GM21423 (cell line): ENCODE measurements around the gene ADRM1.

Source experiments
- ATAC-seq: cut with Tn5 transposase; IDR thresholded peaks from one replicate; pipeline ENCODE4 v1.9.1; 2021; ENCODE audit warnings: mild to moderate bottlenecking, moderate library complexity; ENCODE audit not compliant: unreplicated experiment

The ADRM1 gene

GRCh38 chr20:62323146-62323979 lies 20.6 kb downstream of the ADRM1 start:
- ATAC-seq, result no peak

GRCh38 chr20:62323980-62324906 lies 21.4 kb downstream of the ADRM1 start:
- ATAC-seq, result no peak

DNA sequence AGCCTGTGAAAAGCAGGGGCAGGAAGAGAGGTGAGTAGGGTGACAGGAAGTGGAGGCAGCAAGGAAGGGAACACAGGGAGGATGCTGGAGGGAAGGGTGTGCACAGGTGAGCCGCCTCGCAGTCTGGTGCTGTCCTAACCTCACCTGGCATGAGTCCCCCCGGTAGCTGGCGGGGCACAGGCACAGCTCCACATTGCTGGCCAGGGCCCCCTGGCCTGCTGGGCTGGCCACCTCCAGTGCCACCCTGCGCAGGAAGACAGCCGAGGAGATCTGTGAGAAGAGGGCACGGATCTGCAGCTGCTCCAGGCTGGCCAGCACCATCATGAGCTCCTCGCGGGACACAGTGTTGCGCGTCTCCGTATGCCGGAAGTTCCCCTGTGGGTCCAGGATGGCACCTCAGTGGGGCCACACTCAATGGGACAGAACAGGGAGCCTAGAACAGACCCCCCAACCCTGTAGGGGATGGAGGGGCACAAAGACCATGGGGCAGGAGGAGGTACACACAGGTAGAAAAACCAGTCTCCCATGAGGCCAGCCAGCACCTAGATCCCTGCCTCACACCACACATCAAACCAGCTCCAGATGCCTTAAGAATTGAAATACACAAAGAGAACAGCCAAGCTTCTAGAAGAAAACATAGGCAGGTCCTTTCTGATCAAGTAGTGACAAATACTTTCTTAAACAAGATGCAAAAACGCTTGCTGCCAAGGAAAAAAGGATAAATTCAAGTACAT lies 22.5 kb downstream of the ADRM1 start:
- no peak for ATAC-seq

DNA sequence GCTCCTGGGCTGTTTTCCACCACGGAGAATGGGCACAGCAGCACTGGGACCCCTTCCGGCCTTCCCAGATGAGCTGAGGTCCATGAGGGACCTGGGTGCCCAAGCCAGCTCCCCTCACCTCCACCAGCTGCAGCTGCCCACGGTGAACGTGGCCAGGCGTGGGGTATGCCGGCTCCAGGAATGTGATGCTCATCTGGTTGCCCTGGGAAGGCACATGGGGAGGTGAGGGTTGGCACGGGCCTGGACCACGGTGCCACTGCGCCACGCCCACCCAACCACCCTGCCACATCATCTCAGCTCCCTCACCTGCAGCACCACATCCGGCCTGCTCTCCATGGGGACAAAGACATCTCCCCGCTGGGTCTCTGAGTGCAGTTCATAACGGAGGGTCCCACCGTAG lies 23.8 kb downstream of the ADRM1 start:
- ATAC-seq, result no peak

GRCh38 chr20:62326959-62327725 lies 24.3 kb downstream of the ADRM1 start:
- ATAC-seq, result no peak

GRCh38 chr20:62327726-62328495 lies 25.1 kb downstream of the ADRM1 start:
- ATAC-seq, result no peak

DNA sequence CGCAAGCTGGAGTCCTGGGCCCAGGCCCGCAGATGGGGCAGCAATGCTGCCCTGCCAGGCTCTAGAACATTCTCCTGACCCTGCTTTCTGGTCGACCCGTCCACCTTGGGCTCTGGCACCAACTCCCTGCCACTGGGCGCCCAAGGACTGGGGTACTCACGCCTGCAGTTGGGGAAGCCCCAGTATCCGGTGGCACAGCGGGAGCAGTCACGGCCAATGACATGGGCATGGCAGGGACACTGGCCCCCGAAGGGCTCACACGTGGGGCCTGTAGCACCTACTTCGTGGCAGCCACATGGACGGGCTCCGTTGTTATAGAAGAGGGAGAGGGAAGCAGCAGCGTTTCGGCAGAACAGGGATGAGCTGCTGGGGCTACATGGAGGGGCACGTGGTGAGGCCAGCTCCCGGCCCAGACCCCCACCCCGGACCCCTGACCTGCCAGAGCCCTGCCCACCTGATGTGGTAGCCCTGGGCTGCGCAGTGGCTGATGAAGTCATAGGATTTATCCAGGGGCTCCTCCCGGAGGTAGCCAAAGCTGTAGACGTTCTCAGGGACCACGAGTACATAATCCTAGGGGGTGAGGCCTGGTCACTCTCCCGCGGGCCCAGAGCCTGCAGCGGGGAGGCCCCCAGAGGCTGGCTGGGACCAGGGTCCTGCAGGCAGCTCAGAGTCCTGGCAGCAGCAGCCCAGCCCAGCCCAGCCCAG lies 26.0 kb downstream of the ADRM1 start:
- no peak for ATAC-seq

DNA sequence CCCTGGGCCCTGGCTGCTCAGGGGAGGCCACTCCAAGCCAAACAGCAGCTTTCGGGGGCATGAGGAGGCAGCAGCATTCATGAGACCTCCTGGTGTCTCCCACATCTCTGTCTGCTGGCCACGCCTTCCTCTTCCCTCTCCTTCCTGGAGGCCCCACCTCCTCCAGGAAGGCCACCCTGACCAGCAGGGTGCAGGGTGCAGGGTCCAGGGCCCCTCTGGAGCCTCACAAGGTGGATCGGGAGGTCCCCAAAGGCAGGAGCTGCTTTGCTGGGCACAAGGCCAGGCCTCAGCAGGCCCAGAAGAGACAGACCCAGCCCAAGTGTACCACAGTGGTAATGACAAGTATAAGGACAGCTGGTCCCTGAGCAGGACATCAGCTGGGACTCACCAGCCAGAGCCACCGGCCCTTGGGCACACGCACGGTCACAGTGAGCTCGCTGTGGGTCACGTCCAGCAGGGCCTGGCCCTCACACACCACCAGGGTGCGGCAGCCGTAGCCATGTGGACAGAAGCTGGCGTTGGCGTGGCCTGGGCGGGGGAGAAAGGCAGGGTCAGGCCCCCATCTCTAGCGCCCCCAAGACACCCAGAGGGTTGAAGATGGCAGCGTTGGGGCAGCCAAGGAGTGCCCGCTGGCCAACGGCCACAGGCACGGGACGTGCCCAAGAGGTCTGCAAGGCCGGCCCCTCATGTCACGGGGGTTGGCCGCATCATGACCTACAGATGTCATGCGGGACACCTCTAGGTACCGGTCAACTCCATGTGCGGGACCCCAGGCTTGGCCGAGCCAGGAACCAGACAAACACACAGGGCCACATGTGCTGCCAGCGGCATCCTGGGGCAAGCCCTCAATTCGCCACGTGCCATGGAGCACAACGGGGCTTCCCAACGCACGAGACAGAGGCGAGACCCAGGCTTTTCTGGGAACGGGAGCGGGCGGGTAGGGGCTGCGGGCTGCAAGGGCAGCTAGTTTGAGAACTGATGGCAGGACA lies 26.9 kb downstream of the ADRM1 start:
- no peak for ATAC-seq

DNA sequence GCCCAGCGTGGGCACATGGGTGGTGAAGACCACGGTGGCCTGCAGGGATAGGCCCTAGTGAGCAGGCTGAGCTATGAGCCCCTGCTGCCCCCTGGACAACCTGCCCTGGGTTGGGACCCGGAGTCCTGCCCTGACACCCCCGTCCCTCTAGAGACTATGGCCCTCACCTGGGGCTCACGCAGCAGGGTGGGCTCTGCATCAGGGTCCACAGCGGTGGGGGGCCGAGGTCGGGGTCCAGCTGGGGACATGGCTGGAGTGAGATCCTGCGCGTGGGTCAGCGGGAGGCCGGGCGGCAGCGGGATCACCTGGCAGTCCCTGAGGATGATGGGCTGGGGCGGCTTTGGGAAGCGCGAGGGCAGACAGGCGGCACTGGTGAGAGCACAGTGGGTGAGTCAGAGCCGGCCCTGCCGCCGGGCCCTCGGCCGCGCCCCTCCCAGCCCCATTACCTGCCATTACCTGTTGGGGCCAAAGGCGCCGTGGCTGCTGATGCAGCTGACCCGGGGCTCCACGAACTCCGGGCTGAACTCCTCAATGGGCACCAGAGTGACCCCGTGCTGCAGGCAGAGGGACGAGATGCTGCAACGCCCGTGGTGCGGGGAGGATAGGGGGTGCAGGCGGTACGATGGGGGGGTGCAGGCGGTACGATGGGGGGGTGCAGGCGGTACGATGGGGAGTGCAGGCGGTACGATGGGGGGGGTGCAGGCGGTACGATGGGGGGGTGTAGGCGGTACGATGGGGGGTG lies 27.9 kb downstream of the ADRM1 start:
- no peak for ATAC-seq

DNA sequence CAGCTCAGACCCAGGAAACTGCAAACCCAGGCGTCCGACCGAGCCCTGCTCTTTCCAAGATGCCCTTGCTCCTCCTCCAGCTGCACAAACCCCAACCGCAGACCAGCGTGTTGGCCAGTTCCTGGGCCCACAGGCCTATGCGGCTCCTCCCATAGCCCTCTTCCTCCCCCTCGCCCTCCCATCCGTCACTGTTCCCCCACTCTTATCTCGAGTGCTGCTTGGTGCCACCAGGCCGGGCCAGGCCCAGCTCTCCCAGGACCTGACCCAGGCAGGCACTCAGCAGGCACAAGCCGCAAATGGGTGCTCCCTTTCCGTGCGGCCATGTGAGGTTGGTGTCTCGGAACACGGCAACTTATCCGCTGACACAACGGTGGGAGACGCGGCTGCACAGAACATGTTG lies 28.6 kb downstream of the ADRM1 start:
- ATAC-seq, result no peak

DNA sequence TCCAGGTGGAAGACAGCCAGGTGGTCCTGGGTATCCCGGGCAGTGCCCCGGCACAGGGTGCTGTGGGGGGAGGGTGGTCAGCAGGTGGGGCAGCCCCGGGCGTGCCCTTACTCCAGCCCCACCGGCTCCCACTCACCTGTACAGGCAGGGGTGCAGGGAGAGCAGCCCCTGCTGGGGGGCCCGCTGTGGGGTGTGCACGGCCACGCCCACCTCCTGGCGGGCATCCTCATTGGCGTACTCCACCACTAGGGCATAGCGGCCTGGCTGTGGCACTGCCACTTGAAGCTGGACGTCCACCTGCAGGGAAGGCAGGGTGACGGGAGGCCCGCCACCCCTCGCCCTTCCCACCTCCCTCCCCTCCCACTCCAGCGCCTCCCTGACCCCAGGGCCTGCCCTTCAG lies 29.6 kb downstream of the ADRM1 start:
- no peak for ATAC-seq

GRCh38 chr20:62332989-62333819 lies 30.4 kb downstream of the ADRM1 start:
- ATAC-seq, result no peak

GRCh38 chr20:62333820-62334595 lies 31.2 kb downstream of the ADRM1 start:
- no peak for ATAC-seq

DNA sequence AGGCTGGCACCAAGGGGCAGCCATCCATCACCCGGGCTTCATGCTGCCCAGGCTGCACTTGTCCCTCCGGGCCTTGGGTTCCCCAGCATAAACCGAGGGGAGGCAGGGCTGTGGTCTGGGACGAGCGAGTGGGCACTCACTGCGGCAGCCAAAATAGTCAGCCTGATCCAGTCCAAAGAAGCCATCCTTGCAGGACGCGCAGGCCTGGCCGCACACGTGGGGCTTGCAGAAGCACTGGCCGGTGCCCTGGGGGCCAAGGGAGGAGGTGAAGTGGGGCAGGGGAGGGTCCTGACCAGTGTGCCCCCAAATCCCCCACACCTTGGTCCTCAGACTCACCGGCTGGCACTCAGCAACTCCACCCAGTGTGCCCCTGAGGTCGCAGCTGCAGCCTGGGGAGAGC lies 32.1 kb downstream of the ADRM1 start:
- ATAC-seq, result no peak

DNA sequence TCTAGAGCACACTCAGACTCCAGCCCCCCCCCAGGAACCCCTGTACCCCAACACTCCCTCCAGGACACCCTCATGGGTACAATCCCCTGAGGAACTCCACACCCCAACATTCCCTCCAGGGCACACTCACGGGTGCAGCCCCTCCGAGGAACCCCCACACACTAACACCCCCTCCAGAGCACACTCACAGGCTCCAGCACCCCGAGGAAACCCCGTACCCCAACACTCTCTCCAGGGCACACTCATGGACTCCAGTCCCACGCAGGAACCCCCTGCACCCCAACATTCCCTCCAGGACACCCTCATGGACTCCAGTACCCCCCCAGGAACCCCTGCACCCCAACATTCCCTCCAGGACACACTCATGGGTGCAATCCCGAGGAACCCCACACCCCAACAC lies 32.7 kb downstream of the ADRM1 start:
- no peak for ATAC-seq

DNA sequence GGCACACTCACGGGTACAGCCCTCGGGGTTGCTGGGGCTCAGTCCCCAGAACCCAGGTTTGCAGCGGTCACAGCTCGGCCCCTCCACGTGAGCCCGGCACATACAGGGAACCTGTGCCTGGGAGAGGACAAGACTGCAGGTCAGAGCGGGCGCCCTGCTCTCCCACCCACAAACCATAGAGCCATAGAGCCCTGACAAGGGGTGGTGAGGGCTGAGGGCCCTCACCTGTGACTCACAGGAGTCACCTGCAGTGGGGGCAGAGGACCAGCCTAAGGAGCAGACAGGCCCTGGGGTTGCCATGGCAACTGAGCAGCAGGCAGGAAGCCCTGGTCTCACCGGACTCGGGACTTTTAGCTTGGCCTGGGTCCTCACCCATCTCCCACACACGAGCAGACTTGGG lies 33.5 kb downstream of the ADRM1 start:
- no peak for ATAC-seq
